ENCODE measurements around the gene TMC6.
"Not testable (repeated sequence)": the region's sequence is repeated elsewhere in the genome, so short reads cannot be mapped to it uniquely, and the experiment has no call there.

The TMC6 gene

DNA sequence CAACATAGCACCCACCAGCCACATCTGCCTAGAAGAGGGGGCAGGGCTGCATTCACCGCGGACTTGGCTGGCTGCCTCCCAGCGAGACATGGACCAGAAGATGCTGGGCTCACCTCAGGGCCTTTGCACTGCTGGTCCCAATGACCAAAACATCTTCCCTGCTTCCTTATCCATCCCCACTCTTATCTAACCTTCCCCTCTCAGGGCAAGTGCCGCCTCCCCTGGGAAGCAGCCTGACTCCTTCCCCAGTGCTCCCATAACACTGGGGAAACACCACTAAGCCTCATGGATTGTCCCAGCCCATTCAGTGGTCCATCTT lies 5.7 kb downstream of the TMC6 start:
- no peak for DNase-seq

DNA sequence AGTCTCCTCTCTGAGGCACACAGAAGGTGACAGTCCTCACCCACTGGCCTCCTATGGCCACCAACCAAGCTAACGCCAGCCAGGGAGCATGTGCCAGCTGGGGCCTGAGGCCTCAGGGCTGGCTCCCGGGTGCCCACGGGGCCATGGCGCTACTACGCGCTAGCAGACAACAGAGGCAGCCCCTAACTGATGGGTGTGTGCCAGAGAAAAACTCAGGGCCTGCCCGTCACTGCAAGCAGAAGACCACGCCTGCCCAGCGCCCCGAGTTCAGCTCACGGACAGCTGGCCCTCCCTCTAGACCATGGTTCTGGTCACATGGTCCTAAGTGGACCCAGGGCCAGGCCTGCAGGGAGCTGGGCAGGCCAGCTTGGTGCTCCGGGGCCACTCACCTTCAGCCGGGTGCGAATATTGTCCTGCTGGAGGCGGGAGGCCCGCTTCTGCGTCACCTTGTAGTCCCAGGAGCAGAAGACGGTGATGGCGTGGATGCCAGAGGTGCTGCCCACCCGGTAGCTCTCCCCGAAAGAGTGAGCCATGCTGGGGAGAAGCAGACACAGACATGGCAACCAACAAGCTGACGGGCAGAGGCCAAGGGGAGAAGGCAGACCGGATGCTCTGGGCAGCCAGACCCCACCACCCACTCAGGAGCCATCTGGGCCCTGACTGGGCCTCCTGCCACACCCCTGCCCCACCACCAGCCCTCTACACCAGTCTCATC lies 6.2 kb downstream of the TMC6 start:
- no peak for DNase-seq

DNA sequence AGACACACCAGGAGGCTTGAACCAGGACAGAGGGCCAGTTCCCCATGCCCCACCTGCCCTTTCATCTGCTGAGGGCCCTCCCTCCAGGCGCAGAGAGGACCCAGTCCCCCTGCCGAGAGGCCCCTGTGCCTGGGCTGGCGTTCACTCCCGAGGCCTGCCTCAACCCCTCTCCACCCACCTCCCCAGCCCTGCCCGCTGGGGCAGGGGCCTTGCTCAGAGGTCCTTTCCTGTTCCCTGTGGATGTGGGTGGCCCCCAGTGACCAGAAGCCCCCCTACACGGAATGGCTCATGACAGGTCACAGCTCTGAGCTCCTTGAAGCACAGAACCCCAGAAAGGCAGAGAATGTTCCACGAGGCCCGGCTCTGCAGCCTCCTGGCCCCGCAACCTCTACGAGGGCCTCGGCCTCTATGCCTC lies 6.7 kb downstream of the TMC6 start:
- DNase-seq = no peak

DNA sequence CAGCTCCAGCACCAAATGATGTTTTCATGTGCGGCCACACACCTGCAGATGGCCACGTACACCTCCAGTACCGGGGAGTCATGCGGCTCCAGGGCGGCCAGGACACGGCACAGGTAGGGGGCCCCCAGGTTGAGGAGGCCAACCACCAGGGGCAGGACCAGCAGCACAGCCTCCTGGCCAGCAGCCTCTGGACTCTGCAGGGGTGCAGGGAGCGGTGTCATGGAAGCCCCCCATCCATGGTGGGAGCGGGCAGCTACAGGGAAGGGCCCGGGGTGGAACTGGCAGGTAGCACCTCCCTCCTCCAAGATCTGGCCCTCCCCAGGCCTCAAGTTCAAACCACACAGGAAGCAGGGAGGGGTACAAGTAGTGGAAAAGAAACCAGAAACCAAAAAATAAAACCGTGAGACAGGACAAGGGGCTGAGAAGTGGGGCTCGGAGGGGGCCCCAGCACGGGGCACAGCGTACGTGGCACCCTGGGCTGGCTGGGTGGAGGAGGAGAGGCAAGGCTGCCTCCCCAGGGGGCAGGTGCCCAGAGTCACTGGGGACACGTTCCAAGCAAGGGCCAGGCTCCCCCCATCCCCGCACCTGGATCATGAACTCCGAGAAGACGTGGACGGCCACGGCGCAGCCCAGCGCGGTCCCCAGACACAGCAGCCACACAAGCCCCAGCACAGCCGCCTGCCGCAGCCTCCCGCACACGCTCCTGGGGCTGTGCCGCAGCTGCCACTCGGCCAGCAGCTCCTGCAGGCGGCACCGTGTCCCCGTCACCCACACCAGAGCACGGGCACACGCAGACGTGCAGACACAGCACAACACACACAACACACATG lies 7.4 kb downstream of the TMC6 start:
- no peak for DNase-seq

DNA sequence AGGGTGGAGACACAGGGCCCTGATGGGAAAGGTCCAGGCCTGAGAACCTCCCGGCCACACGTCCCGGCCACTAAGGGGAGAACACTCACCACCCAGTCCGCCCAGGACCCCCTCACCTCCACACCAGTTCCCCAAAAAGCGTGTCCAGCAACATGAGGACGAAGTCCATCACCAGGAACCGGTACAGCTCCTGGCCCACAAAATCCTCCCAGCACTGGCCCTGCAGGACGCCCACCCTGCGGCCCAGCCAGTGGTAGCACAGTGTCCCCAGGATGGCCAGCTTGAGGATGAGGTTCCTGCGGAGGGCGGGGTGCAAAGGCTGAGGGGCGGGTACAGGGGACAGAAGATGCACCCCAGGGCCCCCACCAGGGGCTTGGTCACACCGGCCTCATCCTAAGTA lies 8.0 kb downstream of the TMC6 start:
- DNase-seq = no peak

DNA sequence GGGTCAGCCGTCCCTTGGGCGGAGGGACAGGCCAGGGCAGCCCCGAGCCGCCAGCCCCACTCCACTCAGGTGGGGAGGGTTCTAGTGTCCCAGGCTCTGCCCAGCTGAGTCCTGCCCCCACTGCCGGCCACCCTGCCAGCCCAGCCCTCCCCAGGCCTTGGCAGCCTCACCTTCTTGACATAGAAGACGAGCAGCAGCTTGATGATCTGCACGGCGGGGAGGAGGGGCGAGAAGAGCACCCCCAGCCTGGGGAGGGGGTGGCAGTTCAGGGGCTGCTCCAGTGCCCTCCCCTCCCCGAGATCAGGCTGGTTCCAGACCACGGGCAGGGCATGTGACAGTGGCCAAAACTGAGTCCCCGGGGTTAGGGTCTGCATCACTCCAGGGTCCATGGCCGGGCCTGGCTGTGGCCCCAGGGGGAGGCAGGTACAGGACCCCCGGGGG lies 9.7 kb downstream of the TMC6 start:
- DNase-seq = no peak

DNA sequence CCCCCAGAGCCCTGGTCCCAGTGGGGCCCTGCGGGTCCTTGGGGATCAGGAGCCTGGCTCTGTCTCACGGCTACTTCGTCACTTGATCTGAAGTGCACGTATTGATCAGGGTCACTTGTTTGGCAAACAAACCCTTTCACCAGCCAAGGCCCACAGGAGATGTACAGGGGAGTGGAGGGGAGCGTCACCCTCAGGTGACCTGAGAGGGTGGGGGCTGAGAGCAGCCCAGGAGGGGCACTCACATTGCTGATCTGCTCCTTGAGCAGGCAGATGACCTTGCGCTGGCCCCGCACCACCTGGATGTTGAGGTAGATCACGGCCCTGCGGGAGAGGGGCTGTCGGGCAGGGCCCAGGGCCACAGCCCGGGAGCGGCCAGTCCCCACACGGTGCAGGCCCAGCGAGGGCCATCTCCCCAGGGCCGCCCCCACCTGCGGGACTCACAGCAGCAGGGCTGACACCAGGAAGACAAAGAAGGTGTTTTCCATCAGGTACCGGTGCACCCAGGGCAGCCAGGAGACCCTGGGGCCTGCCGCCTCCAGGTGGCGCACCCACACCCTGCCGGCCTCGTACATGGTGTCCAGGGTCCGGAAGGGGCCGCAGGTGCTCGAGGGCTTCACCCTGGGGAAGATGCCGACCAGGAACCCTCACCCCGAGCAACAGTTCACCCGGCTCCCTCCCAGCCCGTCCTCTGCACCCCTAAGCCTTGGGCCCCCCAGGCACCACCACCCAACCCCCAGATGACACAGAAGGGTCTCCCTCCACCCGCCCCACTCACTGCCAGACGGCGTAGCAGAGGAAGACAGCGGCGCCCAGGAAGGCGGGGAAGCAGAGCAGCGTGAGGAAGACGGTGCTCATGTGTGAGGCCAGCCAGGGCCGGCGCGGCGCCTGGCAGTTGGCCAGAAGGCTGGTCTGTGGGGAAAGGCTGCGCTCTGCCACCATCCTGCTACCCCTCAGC lies 11.3 kb downstream of the TMC6 start:
- DNase-seq = peak; percentile 71

DNA sequence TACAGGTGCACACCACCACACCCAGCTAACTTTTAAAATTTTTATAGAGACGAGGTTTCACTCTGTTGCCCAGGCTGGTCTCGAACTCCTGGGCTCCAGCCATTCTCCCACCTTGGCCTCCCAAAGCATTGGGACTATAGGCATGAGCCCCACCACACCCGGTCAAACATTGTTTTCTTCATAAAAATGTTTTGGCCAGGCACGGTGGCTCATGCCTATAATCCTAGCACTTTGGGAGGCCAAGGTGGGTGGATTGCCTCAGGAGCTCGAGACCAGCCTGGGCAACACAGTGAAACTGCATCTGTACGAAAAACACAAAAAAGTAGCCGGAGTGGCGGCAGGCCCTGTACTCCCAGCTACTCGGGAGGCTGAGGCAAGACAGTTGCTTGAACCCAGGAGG lies 12.1 kb downstream of the TMC6 start:
- DNase-seq = no peak

DNA sequence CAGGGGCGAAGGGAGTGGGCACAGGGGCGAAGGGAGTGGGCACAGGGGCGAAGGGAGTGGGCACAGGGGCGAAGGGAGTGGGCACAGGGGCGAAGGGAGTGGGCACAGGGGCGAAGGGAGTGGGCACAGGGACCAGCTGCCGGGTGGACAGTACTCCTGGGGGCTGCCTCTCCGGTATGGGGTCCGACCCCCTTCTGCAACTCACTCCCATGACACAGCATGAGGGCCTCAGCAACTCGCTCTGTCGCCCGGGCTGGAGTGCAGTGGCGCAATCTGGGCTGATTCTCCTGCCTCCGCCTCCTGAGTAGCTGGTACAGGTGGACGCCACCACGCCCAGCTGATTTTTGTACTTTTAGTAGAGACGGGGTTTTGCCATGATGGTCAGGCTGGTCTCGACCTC lies 12.8 kb downstream of the TMC6 start:
- DNase-seq = not testable (repeated sequence)

DNA sequence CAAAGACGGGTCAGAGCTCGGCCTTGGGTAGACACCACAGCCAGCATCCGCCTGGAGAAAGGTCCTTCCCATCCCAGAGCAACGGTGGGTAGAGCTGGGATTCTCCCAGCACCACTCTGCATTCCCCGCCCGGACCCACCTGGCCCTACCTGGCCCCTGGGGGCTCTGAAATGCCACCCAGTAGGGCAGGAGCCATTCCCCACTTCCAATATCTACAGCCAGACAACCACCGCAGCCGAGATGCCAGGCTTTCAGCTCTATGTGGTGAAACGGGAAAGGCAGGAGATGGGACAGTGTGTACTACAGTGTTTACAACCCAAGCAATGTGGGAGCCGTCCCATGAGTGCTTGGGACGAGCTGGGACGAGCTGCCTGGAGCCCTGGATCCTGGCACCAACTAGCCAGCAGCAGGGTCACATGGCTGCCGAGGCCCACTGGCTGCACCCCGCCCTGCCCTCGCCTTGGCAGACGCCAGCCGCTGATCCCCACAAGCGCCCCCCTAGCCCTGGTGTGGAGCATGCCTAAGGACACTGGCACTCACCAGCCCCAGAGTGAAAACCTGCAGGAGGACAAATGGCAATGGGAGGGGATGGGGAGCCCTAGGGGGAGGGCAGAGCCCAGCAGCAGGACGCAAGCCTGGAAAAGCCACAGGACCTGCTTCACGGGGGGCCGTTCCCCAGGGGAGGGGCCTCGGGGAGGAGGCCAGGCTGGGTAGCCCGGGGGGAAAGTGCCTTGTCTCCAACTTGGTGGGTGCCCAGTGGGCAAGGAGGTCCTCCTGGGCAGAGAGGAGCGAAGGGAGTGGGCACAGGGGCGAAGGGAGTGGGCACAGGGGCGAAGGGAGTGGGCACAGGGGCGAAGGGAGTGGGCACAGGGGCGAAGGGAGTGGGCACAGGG lies 13.5 kb downstream of the TMC6 start:
- DNase-seq = no peak

DNA sequence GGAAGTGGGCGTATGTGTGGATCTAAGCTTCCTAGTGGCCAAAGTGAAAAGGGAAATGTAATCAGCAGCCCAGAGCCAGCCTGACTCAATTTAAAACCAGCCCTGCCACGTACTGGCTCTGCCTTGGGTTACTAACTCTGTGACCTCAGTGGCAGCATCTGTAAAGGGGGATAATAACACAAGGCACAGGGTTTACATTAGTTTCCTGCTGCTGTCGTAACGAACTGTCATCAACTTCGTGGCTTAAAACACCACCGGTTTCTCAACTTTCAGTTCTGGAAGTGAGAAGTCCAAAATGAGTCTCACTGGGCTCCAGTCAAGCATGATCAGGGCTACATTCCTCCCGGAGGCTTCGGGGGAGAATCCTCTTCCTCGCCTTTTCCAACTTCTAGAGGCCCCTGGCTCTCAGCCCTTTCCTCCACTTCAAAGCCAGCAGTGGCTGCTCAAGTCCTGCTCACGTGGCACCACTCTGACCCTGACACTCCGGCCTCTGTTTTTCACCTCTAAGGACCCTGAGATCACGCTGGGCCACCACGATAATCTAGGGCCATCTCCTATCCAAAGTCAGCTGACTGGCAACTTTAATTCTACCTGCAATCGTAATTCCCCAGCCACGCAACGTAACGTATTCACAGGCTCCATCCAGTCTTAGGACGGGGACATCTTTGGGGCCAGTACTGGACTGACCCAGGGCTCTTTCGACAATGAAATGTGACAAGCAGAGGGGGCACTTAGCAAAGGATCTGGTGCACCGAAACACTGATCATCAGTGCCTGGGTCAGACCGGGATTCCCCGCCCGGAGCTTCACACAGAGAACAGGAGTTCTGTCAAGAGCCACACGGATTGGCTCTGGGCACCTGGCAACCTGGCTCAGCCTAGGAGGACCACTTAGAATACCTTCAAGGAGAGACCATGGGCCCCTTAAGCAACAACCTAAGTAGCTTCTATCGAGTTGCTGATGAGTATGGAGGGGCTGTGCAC lies 14.5 kb downstream of the TMC6 start:
- no peak for DNase-seq

DNA sequence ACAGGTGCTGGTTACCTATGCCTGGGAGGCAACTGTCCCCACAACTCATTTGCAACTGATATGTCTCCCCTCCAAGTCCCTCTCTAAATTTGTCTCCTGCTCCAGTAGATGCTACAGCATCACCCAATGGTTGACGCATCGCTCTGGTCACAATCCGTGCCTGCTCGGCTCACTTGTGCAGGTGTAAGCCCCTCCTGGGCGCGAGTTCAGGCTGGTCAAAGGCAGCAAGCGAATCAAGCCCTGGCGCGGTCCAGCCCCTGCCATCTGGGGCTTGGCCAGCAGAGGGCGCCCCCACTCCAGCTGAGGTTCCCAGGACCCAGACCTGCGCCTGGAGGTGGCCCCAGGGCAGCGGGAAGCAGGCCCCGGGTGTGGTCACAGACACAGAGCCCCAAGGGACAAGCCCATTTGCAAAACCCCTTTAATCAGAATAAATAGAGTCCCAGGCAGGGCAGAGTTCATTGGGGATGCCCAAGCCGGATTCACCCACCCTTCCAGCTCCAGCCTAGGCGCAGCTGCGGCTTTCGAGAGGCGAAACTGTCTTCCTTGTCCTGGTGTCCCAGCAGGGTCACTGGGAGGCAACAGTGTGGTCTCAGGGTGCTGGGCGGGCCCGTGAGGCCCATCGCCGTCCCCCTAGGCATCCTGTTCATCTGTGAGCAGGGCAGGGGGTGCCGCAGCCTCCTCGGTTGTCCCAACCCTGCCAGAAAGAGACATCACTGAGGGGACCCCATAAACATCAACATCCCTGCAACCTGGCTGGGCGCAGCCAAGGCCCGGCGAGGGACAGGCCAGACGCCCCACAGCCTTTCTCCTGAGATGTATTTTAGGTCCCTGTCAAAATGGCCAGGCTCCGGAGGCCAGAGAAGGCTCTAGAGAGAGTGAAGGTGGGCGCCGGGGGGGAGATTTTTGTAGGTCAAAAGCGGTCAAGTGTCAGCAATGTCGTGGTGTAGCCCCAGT lies 15.8 kb downstream of the TMC6 start:
- DNase-seq = peak; percentile 43

DNA sequence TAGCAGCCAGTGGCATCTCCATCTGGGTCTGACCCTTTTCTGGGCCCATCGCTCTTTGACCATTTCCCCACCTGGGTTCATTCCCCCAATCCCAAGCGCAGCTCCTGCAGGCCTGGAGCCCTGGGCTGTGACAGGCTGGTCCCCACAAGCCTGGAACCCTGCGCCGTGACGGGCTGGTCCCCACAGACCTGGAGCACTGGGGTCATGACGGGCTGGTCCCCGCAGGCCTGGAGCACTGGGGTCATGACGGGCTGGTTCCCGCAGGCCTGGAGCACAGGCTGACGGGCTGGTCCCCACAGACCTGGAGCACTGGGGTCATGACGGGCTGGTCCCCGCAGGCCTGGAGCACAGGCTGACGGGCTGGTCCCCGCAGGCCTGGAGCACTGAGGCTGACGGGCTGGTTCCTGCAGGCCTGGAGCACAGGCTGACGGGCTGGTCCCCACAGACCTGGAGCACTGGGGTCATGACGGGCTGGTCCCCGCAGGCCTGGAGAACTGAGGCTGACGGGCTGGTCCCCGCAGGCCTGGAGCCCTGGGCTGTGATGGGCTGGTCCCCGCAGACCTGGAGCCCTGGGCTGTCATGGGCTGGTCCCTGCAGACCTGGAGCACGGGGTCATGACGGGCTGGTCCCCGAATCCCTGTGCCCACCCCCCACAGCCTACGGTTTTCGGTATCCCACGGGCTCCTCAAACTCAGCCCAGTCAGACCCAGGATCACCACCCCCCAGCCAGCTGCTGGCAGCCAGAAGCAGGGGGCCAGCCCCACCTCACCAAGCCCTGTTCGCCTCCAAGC lies 16.6 kb downstream of the TMC6 start:
- DNase-seq = no peak

DNA sequence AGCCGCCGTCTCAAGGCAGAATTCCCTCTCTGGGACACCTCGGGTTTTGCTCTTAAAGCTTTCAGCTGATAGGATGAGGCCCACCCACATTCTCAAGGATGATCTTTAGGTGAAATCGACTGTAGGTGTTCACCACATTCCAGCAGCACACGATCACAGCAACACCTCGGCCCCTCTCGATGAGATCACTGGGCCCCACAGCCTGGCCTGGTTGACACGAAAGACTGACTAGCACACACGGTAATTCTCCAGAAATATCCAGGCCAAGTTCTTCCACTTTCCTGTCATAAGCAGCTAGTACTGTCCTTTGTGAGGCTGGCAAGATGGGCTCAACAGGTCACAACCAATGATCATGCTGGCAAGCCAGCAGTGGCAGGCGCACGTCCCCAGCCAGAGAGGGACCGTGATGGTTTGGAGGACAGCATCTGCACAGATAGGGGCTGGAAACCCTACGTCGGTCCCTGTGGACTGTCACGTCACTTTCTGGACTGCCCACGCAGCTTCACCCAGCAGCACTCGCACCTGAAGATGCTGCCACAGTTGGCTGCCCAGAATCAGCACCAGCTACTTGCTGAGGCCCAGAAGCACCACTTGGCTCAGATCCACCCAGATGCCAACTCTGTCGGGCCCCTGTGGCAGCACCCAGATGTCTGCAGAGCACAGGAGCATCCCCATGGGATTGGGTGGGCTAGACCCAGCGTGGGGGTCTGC lies 17.4 kb downstream of the TMC6 start:
- no peak for DNase-seq

DNA sequence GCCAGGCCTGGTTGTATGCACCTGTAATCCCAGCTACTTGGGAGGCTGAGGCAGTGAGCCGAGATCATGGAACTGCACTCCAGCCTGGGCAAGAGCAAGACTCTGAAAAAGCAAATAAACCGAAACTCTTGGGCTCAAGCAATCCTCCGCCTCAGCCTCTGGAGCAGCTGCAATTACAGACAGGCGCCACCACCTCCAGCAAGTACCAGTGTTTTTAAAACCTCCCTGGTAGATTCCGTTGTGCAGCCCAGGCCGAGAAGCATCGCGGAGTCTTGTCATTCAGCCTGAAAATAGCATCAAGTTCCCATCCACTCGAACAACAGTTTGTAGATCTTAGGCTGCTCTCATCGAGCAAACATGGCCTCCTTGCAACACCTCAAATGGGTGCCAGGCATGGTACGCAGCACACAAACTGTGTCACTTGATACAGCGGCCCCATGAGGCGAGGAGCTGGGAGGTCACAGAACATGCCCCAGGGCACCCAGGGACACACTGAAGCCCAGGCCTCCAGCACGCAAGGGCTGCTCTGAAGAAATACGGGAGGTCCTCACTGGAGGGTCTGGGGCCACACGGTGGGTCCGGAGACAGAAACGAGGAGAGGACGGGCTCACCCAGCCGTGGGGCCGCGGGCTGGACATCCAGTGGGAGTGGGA lies 18.1 kb downstream of the TMC6 start:
- DNase-seq = no peak

DNA sequence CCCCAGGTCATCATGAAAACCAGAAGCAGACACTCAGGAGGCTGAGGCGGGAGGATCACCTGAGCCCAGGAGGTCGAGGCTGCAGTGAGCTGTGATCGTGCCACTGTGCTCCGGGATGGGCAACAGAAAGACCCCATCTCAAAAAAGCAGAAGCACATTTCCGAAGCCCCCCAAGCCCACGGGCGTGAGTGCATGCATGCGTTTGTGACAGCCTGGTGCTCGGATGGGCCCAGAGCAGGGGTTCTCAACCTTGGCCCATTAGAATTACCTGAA lies 19.1 kb downstream of the TMC6 start:
- DNase-seq = no peak

DNA sequence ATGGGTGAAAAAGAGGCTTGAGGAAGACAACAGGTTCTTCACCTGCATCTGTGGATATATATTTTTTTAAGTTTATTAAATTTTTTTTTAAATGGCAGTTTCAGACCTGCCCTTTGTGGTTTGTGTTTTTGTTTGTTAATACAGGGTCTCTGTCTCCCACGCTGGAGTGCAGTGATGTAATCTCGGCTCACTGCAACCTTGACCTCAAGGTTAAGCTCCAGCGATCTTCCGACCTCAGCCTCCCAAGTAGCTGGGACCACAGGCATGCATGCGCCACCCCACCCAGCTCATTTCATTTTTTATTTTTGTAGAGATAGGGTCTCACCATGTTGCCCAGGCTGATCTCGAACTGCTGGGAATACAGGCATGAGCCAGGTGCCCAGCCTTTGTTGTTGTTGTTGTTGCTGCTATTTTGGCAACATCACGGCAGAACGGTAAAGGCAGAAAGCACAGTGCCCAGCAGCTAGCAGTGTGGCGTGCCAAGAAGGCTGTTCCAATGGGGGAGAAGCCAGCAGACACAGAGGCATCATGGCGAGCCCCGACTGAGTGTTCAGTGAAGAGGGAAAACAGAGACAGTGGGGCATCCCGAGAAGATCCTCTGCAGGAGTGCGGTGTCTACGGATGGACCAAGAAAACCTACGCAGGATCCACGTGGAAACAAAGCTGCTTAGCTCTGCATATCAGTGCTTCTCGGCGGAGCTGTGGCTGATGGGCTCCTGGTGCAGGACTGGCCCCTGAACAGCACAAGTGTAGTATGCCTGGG lies 19.6 kb downstream of the TMC6 start:
- no peak for DNase-seq

Data from NCI-H1105 treated with DMSO at 0.1 percent for 48 hours (cell line).